K562 (cell line): ENCODE measurements around the gene UCP3. TPM values are rescaled to one million over a fixed set of nuclear protein-coding genes. Genes with fewer than 3 reads are reported as not detected.
A peak's percentile ranks its signal among the peaks of the same experiment; 100 is the strongest.

Source experiments
- ATF1 ChIP-seq, 2 experiments: fragments of 450-650 bp in 1 of 2; IDR thresholded peaks; 2 replicates each; pipeline ENCODE4 v1.6.1; 2016; ENCODE audit warnings: missing compliant biosample characterization in 1 of 2, missing genetic modification characterization in 1 of 2
- CC2D1A ChIP-seq: fragments of 450-650 bp; IDR thresholded peaks from 2 replicates; pipeline ENCODE4 v1.6.1; 2017; ENCODE audit warnings: mild to moderate bottlenecking
- CHD1 ChIP-seq: fragments of 200-600 bp; sonication (generic); IDR thresholded peaks from one replicate; pipeline ENCODE4 v1.6.1; 2012; ENCODE audit warnings: mild to moderate bottlenecking, moderate library complexity, low read length, inconsistent platforms
- ETS2 ChIP-seq: IDR thresholded peaks from 2 replicates; pipeline ENCODE4 v1.6.1; 2016; ENCODE audit warnings: borderline replicate concordance, missing genetic modification characterization, mild to moderate bottlenecking, moderate library complexity, missing compliant biosample characterization; ENCODE audit not compliant: poor library complexity, severe bottlenecking
- FOXJ3 ChIP-seq: sonication (generic); formaldehyde crosslinking; IDR thresholded peaks from 2 replicates; pipeline ENCODE4 v1.4.0; 2020; ENCODE audit warnings: mild to moderate bottlenecking, missing genetic modification reagents
- GTF2E2 ChIP-seq: fragments of 200-800 bp; sonication (Bioruptor generic); IDR thresholded peaks from 2 replicates; pipeline ENCODE4 v1.6.1; 2016; ENCODE audit warnings: missing genetic modification characterization, missing compliant biosample characterization
- HDAC3 ChIP-seq: fragments of 450-650 bp; IDR thresholded peaks from 2 replicates; pipeline ENCODE4 v1.6.1; 2018; ENCODE audit warnings: borderline replicate concordance, mild to moderate bottlenecking, moderate library complexity; ENCODE audit not compliant: partially characterized antibody
- HEY1 ChIP-seq: fragments of 250-450 bp; sonication (Bioruptor Pico); IDR thresholded peaks from 2 replicates; pipeline ENCODE4 v1.5.0; 2020; ENCODE audit warnings: mild to moderate bottlenecking, moderate library complexity, borderline replicate concordance
- HLTF ChIP-seq: fragments of 450-650 bp; IDR thresholded peaks from 2 replicates; pipeline ENCODE4 v1.6.1; 2016
- KAT8 ChIP-seq: fragments of 450-650 bp; IDR thresholded peaks from 2 replicates; pipeline ENCODE4 v1.6.1; 2016; ENCODE audit warnings: low read depth, mild to moderate bottlenecking
- PRPF4 ChIP-seq: fragments of 200-400 bp; formaldehyde crosslinking; IDR thresholded peaks from one replicate; pipeline ENCODE4 v1.6.1; 2017; ENCODE audit warnings: low read length, low read depth, mild to moderate bottlenecking; ENCODE audit not compliant: insufficient read depth, poor library complexity, severe bottlenecking
- PTRF ChIP-seq: fragments of 450-650 bp; IDR thresholded peaks from 2 replicates; pipeline ENCODE4 v1.6.1; 2016; ENCODE audit warnings: mild to moderate bottlenecking, missing genetic modification characterization, missing compliant biosample characterization
- RBM39 ChIP-seq: fragments of 200-400 bp; formaldehyde crosslinking; optimal IDR thresholded peaks from 2 replicates; pipeline ENCODE3; 2018; ENCODE audit warnings: low read depth, low read length
- SMAD2 ChIP-seq: fragments of 150-350 bp; IDR thresholded peaks from 2 replicates; pipeline ENCODE4 v1.6.1; 2014; ENCODE audit warnings: low read depth, mild to moderate bottlenecking, low read length
- SNRNP70 ChIP-seq: fragments of 200-400 bp; formaldehyde crosslinking; optimal IDR thresholded peaks from 2 replicates; pipeline ENCODE3; 2017; ENCODE audit warnings: low read depth, low read length
- SOX6 ChIP-seq: fragments of 450-650 bp; IDR thresholded peaks from 2 replicates; pipeline ENCODE4 v1.6.1; 2014; ENCODE audit warnings: mild to moderate bottlenecking
- SREBF2 ChIP-seq: sonication (generic); formaldehyde crosslinking; IDR thresholded peaks from 2 replicates; pipeline ENCODE4 v1.4.0; 2020; ENCODE audit warnings: mild to moderate bottlenecking, missing genetic modification reagents
- U2AF1 ChIP-seq: fragments of 200-400 bp; formaldehyde crosslinking; optimal IDR thresholded peaks from 2 replicates; pipeline ENCODE3; 2017; ENCODE audit warnings: mild to moderate bottlenecking, low read depth, low read length, moderate library complexity
- ZNF384 ChIP-seq: IDR thresholded peaks from 2 replicates; pipeline ENCODE4 v1.6.1; 2012; ENCODE audit warnings: low read depth, low read length, improper control_type of control experiment
- ZNF699 ChIP-seq: fragments of 250-450 bp; sonication (Bioruptor Pico); IDR thresholded peaks from 2 replicates; pipeline ENCODE4 v1.8.0; 2021; ENCODE audit warnings: mild to moderate bottlenecking, moderate library complexity; ENCODE audit not compliant: insufficient replicate concordance
- ZNF764 ChIP-seq: fragments of 250-450 bp; sonication (Bioruptor Pico); IDR thresholded peaks from 2 replicates; pipeline ENCODE4 v1.4.0; 2020; ENCODE audit warnings: low read depth, mild to moderate bottlenecking, moderate library complexity
- polyA plus RNA-seq, 8 experiments: library from polyadenylated mRNA; depleted of rRNA in 4 of 8; stranded (reverse) in 5 of 8; unstranded in 3 of 8; fragments of >200 nt; fragmentation: Nextera tagmentation in 2 of 8; fragmentation: Illumina TruSeq in 1 of 8; extraction: Ambion mirVana in 2 of 8; extraction: Trizol in 1 of 8; gene quantifications; 2 replicates each; pipeline versions ENCODE4 v1.2.1 to v1.2.3, GENCODE V29; 2011 to 2014; ENCODE audit warnings: inconsistent platforms in 1 of 8, missing spikeins in 1 of 8
- total RNA-seq, 7 experiments: library from RNA; depleted of rRNA in 6 of 7; stranded (reverse); fragments of >200 nt in 6 of 7; fragmentation: Illumina TruSeq in 2 of 7; extraction: Trizol in 2 of 7; gene quantifications; 2 replicates each; pipeline versions ENCODE4 v1.2.1 to v1.2.3, GENCODE V29; 2011 to 2021; ENCODE audit warnings: low replicate concordance in 1 of 7
- TF ChIP-seq, protein P1 (sequence below): fragments of 200-800 bp; sonication (Bioruptor generic); IDR thresholded peaks from 2 replicates; pipeline ENCODE4 v1.6.1; 2016; ENCODE audit warnings: missing genetic modification characterization, missing compliant biosample characterization
- TF ChIP-seq, protein P2 (sequence below): fragments of 450-650 bp; IDR thresholded peaks from 2 replicates; pipeline ENCODE4 v1.6.1; 2016; ENCODE audit warnings: borderline replicate concordance

UCP3 gene
- total and polyA plus RNA-seq, 9 of the 15 experiments (the other 6 are each of a cell fraction or from before 2014, with no cell fraction given): 0.05 to 0.65 (median 0.25) TPM; not detected in 2

DNA sequence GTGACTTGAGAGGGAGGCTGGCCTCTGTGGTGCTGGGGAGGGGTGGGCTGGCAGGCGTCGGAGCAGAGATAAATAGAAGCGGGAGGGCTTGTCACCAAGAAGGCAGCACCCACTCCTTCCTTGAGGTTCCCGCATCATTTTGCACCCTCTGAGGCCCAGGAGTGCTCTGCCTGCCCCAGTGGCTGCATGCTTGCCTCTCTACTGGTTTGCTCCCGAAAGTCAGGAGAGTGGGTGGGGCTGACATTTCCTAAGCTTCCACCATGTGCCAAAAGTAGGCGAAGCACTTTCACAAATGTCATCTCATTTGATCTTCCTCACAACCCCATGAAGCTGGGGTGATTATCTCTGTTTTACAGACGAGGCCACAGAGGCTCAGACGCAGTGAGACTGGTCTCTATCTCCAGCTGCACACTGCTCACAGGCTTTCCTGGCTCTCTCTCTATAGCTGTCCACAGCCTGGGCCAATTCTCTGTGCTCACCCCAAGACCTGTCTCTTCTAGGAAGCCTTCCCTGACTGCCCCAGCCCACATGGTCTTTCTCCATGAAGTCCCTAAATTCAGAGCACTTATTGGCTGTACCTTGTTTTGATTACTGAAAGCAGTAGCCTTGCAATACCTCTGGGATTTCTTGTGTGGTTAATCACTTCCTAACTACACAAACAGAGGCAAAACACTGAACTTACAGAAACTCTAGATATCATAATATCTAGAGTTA is 2.6 kb upstream of the UCP3 start (continued):
- TF ChIP-seq, protein P1, sequence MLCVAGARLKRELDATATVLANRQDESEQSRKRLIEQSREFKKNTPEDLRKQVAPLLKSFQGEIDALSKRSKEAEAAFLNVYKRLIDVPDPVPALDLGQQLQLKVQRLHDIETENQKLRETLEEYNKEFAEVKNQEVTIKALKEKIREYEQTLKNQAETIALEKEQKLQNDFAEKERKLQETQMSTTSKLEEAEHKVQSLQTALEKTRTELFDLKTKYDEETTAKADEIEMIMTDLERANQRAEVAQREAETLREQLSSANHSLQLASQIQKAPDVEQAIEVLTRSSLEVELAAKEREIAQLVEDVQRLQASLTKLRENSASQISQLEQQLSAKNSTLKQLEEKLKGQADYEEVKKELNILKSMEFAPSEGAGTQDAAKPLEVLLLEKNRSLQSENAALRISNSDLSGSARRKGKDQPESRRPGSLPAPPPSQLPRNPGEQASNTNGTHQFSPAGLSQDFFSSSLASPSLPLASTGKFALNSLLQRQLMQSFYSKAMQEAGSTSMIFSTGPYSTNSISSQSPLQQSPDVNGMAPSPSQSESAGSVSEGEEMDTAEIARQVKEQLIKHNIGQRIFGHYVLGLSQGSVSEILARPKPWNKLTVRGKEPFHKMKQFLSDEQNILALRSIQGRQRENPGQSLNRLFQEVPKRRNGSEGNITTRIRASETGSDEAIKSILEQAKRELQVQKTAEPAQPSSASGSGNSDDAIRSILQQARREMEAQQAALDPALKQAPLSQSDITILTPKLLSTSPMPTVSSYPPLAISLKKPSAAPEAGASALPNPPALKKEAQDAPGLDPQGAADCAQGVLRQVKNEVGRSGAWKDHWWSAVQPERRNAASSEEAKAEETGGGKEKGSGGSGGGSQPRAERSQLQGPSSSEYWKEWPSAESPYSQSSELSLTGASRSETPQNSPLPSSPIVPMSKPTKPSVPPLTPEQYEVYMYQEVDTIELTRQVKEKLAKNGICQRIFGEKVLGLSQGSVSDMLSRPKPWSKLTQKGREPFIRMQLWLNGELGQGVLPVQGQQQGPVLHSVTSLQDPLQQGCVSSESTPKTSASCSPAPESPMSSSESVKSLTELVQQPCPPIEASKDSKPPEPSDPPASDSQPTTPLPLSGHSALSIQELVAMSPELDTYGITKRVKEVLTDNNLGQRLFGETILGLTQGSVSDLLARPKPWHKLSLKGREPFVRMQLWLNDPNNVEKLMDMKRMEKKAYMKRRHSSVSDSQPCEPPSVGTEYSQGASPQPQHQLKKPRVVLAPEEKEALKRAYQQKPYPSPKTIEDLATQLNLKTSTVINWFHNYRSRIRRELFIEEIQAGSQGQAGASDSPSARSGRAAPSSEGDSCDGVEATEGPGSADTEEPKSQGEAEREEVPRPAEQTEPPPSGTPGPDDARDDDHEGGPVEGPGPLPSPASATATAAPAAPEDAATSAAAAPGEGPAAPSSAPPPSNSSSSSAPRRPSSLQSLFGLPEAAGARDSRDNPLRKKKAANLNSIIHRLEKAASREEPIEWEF (CRISPR knock-in tag): peak; percentile 95
- TF ChIP-seq ZNF384 (no peak), FOXJ3 (CRISPR knock-in tag) (no peak), SOX6 (peak; percentile 94), ATF1 (CRISPR knock-in tag; IDR thresholded peaks at IDR 0.05) (no peak), ATF1 (tag; IDR thresholded peaks at IDR 0.05) (peak; percentile 81), SNRNP70 (no peak), ETS2 (tag) (no peak), KAT8 (no peak), CHD1 (no peak), U2AF1 (no peak), SREBF2 (no peak), PTRF (tag) (no peak; the same call in 1 of the 2 replicates), PRPF4 (no peak), HDAC3 (peak; percentile 93), CC2D1A (peak; percentile 95), RBM39 (peak; percentile 50), ZNF699 (CRISPR knock-in tag) (no peak), HLTF (peak; percentile 77; the same call in 1 of the 2 replicates), ZNF764 (no peak), SMAD2 (no peak), GTF2E2 (tag) (no peak), HEY1 (CRISPR knock-in tag) (no peak)
- TF ChIP-seq, protein P2, sequence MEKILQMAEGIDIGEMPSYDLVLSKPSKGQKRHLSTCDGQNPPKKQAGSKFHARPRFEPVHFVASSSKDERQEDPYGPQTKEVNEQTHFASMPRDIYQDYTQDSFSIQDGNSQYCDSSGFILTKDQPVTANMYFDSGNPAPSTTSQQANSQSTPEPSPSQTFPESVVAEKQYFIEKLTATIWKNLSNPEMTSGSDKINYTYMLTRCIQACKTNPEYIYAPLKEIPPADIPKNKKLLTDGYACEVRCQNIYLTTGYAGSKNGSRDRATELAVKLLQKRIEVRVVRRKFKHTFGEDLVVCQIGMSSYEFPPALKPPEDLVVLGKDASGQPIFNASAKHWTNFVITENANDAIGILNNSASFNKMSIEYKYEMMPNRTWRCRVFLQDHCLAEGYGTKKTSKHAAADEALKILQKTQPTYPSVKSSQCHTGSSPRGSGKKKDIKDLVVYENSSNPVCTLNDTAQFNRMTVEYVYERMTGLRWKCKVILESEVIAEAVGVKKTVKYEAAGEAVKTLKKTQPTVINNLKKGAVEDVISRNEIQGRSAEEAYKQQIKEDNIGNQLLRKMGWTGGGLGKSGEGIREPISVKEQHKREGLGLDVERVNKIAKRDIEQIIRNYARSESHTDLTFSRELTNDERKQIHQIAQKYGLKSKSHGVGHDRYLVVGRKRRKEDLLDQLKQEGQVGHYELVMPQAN: no peak; the same call in 1 of the 2 replicates
